GM08714 (cell line): ENCODE measurements around the gene RLBP1.

Source experiments
- H3K4me3 ChIP-seq: fragments of 200-500 bp; sonication (Bioruptor generic); 2 replicates; pipeline ENCODE4 v1.5.1; 2014; ENCODE audit warnings: mild to moderate bottlenecking, low read length, inconsistent platforms
- ZNF274 ChIP-seq: IDR thresholded peaks from 2 replicates; pipeline ENCODE4 v1.6.1; 2012; ENCODE audit warnings: mild to moderate bottlenecking, low read depth, low read length

RLBP1 gene

DNA sequence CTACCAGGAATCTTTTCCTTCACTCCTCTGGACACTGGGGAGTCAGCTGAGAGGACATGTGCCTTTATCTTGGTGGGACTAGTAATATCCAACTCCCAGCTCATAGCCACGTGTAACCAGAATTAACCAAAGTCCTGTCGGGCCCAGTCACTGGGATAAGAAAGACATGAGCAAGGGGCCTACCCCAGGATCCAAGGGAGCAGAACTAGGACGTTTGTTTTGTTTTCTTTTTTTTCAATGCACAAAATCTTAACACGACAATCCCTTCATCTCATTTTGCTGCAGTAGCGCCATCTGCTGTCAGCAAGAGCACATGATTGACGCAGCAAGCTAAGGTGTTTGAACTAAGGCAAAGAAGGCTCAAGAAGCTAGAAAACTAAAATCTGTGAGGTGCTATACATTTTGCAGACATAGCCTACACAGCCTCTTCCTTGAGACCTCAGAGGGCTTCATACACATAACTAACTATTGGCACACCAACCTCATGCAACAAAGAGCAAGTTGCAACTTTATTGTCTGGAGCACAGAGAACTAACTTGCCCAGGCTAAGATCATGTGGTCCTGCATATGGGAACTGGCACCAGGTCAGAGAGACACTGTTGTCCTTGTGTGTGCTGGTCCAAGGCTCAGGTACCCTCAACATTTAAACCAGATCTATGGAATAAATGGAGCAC is 43.6 kb downstream of the RLBP1 start:
- no peak for TF ChIP-seq ZNF274
- H3K4me3 ChIP-seq: no peak overlapping the region

- no peak for TF ChIP-seq ZNF274
- no peak overlapping the region for H3K4me3 ChIP-seq
These were observed 44.3 kb downstream of the RLBP1 start for GRCh38 chr15:89177116-89177515.

DNA sequence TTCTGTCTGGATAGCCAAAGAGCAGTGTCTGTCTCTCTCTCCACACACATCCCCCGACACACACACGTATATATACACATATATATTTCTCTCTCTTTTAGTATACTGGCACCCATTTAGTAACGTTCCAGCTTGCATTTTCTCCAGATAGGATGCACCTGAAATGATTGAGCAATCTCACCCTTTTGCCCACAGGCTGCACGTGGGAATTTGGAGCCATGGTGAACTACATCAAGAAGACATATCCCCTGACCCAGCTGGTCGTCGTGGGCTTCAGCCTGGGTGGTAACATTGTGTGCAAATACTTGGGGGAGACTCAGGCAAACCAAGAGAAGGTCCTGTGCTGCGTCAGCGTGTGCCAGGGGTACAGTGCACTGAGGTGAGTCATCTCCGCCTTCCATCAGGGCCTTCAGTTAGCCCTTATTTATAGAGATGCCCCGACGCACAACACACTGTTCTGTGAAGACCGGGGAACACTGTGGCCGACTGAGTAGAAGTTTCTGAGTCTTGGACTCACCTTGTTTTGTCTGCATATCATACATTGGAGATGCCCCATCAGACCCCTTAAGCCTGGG is 45.7 kb downstream of the RLBP1 start:
- no peak for TF ChIP-seq ZNF274
- no peak overlapping the region for H3K4me3 ChIP-seq

- TF ChIP-seq ZNF274: no peak
- no peak overlapping the region for H3K4me3 ChIP-seq
These were observed 46.9 kb downstream of the RLBP1 start for GRCh38 chr15:89174476-89174875.

DNA sequence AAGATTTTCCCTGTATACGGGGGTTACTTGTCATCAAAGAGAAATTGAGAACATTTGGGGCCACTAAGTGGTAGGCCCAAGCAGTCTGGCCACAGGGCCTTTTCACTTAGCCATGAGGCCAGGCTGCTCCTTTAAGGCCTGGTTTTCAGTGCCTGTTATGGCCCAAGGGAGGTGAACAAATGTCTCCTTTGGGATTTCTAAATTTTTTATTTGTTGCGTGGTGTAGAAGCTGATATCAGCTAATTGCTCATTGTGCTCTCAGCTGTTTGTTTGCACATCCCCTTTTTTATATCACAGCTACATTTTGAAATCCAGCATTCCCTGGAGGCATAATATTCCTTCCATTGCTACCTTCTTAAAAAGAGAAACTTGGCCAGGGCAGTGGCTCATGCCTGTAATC is 48.5 kb downstream of the RLBP1 start:
- no peak for TF ChIP-seq ZNF274
- no peak overlapping the region for H3K4me3 ChIP-seq

DNA sequence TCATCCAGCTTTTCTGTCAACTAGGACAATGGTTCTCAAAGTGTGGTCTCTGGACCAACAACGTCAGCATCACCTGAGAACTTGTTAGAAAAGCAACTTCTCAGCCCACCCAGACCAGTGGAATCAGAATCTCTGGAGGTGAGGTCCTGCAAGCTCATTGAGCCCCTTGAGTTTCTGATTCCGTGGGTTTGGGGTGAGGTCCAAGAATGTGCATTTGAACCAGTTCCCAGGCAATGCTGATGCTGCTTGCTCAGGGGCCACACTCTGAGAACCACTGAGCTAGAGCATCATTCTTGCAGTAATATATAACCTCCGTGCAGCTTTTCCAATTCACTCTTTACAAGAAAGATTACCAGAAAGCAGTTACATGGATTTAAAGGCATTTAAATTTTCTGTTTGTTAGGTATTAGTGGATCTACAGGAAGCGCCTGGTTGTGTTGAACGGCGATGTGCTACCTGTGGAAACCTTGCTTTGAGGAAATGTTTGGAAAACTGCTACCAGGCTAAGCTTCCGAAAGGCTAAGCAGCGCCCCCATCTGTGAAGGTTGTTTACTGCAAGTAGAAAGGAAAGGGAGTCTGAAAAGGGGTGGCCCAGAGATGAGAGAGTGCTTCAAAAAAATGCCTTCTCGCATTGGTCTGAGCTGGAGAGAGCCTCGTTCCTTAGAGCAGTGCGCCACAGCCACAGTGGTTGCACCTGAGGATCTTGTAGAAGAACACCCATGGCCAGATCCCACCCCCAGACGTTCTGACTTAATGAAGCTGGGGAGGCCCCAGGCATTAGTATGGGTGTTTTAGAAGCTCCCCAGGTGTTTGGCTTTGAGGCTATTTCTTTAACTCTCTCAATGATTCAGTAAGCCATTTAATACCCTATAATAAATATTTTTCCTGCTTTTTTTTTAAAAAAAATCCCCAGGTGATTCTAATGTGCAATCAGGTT is 50.0 kb downstream of the RLBP1 start:
- TF ChIP-seq ZNF274: no peak
- no peak overlapping the region for H3K4me3 ChIP-seq

DNA sequence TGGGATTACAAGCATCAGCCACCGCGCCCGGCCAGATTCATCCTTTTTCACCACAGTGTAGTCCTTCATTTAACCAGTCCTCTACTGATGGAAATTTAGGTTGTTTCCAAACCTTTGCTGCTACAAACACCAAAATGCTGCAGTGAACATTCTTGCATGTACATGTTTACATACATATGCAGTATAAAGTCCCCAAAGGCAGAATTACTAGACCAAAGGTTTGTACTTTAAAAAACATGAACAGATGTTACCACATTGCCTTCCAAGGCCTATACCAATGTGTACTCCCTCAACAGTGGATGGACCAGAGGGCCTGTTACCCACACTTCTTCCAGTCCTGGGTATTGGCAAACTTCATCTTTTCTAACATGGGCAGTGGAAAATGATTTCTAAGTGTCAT is 51.0 kb downstream of the RLBP1 start:
- H3K4me3 ChIP-seq: no peak overlapping the region
- no peak for TF ChIP-seq ZNF274

DNA sequence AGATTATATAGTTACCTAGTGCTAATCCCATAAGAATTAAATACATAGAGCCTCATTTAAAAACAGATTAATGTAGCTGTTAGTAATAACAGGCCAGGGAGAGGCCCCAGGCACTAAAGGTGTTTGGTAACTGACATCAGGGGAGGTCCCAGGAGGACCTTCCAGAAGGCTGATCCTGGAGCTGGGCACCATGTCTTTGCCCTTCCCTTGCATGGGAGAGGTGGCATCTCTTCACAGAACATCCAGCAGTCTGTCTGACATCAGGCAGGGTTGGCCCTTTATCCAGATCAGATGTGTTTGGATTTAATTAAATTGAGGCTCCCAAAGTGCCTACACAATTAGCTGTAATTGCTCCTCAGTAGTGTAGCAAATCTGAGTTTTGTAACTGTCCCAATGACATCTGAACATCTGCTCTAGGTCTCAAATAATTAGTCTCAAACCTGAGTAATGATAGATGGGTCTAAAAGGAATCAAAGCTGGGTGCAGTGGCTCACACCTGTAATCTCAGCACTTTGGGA is 53.0 kb downstream of the RLBP1 start:
- H3K4me3 ChIP-seq: no peak overlapping the region

DNA sequence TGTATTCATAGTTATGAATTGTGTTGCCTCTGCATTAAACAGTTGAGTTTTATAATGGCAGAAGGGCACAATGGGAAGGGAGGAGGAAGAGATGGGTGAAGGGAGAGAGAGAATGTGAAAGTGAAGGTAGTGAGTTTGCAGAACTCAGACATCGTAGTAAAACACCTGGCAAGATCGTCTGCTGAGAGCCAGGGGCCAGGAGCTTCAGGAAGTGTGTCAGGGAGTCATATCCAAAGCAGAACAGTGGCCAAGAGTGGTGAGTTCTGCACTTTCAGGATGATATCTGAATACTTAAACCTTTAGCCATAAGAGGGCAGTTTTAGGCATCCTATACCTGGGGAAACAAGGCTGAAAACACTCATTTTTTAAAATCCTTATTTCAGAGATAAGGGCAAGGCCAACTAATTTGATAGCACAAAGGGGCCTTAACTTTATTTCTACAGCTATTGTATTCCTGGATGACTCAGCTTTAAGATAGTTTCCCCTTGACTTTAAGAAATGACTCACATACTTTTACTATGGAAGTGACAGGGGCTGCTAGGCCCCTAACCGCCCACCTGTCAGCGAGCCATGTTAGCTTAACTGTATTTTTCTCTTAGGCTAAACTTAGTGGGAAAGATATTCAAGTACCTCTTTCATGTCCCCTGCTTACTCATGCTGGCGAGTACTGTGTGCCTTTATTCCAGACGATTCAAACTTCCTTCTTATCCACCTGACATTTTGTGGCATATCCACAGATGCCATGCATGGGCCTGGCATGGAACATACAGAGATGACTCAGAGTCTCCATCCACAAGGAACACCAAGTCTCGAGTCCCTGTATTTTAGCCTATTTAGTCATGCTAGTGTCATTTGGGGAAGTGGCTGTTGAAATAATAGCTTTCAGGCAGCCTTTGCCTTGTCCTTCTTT is 53.9 kb downstream of the RLBP1 start:
- no peak for TF ChIP-seq ZNF274
- peak overlapping the region; percentile 33; the same call in 1 of the 2 replicates for H3K4me3 ChIP-seq

More for the DNA sequence above, 53.0 kb downstream of the RLBP1 start:
- TF ChIP-seq ZNF274: no peak

DNA sequence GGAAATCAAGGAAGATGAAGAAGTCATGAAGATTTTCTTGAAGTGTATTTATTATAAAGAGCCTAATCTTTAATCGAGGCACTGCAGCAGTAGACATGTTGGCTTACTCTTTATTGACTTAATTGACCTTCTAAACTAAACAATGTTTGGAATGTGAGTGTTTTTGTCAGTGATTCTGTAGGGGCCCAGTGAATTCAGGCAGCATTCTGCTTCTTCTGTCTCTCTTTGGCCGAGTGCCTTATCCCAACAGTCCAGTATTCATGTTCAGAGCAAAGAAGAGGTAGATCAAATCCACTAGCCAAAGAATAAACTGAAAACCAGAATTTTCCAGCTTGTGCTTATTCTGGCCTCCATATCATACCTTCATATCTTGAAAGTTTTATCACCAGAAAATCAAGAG is 55.7 kb downstream of the RLBP1 start:
- no peak overlapping the region for H3K4me3 ChIP-seq
- TF ChIP-seq ZNF274: no peak

GRCh38 chr15:89164712-89165211 is 56.6 kb downstream of the RLBP1 start:
- no peak for TF ChIP-seq ZNF274
- H3K4me3 ChIP-seq: no peak overlapping the region

GRCh38 chr15:89163271-89164055 is 57.9 kb downstream of the RLBP1 start:
- no peak overlapping the region for H3K4me3 ChIP-seq
- no peak for TF ChIP-seq ZNF274

GRCh38 chr15:89161666-89162065 is 59.7 kb downstream of the RLBP1 start:
- TF ChIP-seq ZNF274: no peak
- H3K4me3 ChIP-seq: no peak overlapping the region
